ENCODE results near the gene STK32B.

- TF ChIP-seq CTCF (IDR thresholded peaks at IDR 0.05) (no peak), POLR2AphosphoS5 (IDR thresholded peaks at IDR 0.05; ENCODE audit: low read depth, low read length) (no peak), TCF7L2 (IDR thresholded peaks at IDR 0.05; ENCODE audit: low read depth, low read length) (no peak), SIN3A (IDR thresholded peaks at IDR 0.05; ENCODE audit: borderline replicate concordance, insufficient read depth, low read depth, low read length) (no peak)
These were observed 412.1 kb downstream of the STK32B start for GRCh38 chr4:5463361-5463760.

Data from Panc1 (cell line).